Glomerular visceral epithelial cell (primary cell): Measurements from ENCODE around the gene ZNF44.
A peak's percentile ranks its signal among the peaks of the same experiment; 100 is the strongest.
"Not testable (repeated sequence)": the region's sequence is repeated elsewhere in the genome, so short reads cannot be mapped to it uniquely, and the experiment has no call there.

ENCODE experiments used
- DNase-seq: peaks from one replicate; pipeline ENCODE4 v3.0.0-alpha.2; 2016; ENCODE audit errors: extremely low spot score

Gene ZNF44

GRCh38 chr19:12294249-12295158 is at the start of gene ZNF44:
Gene ZNF44, minus strand, starts transcription at chr19:12294883. Its CDS starts 189 bp downstream, at chr19:12294694.
- DNase-seq: peak; percentile 92

GRCh38 chr19:12333162-12334159 is 38.8 kb upstream of the ZNF44 start, which contains the start of gene ZNF563:
Gene ZNF563, minus strand, starts transcription at chr19:12333633. Its CDS starts 151 bp downstream, at chr19:12333482.
- peak; percentile 40 for DNase-seq

DNA sequence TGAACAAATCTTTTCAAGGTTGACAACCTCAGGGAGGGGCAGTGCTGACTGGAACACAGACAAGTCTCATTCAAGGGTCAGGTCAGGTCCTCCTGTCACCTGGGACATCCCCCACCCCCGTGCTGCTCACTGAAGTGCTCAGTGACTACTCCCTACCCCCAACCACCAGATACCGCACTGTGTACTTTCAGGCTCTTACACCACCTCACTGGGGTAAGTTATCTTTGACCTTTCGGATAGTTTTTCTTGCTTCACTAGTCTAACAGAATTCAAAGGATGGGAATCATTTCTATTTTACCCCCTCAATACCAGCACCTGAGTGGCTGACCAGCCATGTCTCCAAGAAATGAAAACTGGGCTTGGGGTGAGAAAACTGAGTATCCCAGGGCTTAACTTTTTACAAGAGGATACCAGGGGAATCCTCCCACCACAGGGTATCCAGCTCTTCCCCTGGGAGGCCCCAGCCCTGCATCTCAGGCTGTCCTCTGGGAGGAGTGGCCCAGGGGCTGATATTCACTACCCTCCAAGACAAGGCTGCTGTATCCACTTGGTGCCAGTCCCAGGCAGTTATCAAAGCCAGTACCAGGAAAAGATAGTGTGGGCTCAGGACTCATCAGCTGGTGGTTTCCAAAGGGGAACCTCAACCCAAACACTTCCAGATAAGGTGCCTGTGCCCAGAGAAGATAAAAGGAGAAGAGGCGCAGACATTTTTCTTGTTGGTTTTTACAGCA is 36.7 kb upstream of the ZNF44 start:
- no peak for DNase-seq

- DNase-seq: no peak
These were observed 35.7 kb upstream of the ZNF44 start for GRCh38 chr19:12330340-12330739.

DNA sequence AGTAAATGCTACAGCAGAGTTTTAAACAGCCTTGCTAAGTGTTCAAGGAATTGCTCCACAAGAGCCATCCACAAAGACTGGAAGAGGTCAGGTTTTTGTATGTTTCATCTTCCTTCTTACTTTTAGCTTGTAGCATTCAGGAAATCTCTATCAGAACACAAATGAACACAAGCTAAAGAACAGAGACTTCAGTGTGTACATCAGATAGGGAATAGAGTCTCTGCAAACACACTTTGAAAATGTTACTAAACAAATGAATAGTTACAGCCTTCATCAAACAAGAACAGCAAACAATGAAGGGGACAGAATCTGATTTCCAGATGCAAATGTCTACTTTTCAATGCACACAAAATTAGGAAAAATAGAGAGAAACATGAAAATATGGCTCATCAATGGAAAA is 31.0 kb upstream of the ZNF44 start:
- DNase-seq: no peak

DNA sequence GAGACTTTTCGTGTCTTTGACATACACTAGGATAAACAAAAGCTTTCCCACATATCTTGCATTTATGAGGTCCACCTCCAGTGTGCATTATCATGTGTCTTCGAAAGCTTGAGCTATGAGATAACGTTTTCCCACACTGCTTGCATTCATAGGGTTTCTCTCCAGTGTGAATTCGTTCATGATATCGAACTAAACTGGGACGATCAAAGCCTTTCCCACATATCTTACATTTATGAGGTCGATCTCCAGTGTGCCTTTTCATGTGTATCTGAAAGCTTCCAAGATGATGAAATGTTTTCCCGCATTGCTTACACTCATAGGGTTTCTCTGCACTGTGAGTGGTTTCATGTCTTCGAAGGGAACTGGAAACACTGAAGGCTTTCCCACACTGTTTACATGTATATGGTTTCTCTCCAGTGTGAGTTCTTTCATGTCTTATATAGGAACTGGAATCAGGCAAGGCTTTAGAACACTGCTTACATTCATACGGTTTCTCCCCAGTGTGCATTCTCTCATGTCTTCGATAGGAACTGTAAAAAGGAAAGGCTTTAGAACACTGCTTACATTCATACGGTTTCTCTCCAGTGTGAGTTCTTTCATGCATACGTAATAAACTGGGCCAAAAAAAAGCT is 24.2 kb upstream of the ZNF44 start:
- no peak for DNase-seq

- DNase-seq: no peak
These were observed 19.9 kb upstream of the ZNF44 start for GRCh38 chr19:12314553-12314952.

DNA sequence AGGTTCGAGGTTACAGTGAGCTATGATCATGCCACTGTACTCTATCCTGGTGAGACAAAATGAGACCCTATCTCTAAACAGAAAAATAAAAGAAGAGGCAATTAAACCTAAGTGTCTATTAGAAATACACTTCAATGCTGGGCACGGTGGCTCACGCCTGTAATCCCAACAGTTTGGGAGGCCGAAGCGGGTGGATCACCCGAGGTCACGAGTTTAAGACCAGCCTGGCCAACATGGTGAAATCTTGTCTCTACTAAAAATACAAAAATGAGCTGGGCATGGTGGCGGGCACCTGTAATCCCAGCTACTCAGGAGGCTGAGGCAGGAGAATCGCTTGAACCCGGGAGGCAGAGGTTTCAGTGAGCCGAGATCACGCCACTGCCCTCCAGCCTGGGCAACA is 14.2 kb upstream of the ZNF44 start:
- not testable (repeated sequence) for DNase-seq

DNA sequence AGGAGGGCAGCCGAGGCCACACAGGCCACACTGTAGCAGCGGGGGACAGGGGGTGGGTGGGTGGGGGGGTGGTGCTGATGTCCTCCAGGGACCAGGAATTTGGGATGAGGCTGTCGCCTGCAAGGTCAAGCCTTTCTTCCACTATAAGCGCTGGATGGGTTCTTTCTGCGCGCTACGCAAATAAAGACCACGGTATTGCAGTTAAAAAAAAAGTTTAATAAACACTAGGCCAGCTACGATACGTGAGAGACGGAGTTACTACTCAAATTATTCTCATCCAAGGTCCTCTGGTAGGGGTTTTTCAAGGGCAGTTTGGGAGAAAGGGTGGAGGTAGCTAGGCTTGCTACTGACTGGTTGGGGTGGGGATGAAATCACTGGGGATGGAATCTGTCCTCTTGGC is 508 bp upstream of the ZNF44 start:
- no peak for DNase-seq

DNA sequence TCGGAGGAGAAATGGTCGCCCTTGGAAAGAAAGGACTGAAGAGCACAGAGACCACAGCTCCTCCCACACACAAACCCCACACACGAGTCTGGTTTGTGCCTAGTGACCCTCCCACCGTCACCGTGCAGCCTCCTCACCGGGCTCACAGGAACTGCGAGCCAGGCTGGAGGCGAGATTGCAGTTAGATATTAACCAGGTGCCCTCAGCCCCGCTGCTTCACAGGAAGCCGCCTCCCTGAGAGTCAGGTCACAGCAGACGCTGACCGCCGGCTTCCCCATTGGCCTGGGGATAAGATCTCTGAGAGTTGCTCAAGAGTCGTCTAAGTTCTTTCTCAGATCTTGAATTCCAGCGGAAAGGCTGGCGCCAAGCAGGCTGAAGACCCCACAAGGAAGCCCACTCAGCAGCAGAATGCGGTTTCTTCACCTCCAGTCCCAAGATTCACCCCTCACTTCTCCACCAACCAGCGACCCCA is 870 bp downstream of the ZNF44 start:
- peak; percentile 93 for DNase-seq

- DNase-seq: no peak
These were observed 5.0 kb downstream of the ZNF44 start for GRCh38 chr19:12289790-12290065.

- DNase-seq: no peak
These were observed 6.7 kb downstream of the ZNF44 start for GRCh38 chr19:12287958-12288500.

DNA sequence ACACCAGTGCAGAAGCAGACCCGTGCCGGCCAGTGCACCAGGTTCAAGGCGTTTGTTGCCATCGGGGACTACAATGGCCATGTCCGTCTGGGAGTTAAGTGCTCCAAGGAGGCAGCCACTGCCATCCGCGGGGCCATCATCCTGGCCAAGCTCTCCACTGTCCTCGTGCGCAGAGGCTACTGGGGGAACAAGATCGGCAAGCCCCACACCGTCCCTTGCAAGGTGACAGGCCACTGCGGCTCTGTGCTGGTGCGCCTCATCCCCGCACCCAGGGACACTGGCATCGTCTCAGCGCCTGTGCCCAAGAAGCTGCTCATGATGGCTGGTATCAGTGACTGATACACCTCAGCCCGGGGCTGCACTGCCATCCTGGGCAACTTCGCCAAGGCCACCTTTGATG is 10.1 kb downstream of the ZNF44 start:
- no peak for DNase-seq

- no peak for DNase-seq
These were observed 10.5 kb downstream of the ZNF44 start for GRCh38 chr19:12284226-12284625.

GRCh38 chr19:12278713-12279112 is 16.0 kb downstream of the ZNF44 start:
- DNase-seq: no peak

- no peak for DNase-seq
These were observed 21.4 kb downstream of the ZNF44 start for GRCh38 chr19:12272980-12273901.

DNA sequence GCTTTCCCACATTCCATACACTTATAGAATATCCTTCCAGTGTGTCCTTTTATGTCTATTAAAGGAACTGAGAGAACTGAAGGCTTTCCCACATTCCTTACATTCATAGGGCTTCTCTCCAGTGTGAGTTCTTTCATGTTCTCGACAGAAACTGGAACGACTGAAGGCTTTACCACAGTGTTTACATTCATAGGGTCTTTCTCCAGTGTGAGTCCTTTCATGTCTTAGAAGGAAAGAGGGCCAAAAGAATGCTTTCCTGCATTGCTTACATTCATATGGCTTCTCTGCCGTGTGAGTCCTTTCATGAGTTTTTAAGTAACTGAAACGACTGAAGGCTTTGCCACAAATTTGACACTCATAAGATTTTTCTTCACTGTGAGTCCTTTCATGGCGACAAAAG is 22.3 kb downstream of the ZNF44 start:
- no peak for DNase-seq

DNA sequence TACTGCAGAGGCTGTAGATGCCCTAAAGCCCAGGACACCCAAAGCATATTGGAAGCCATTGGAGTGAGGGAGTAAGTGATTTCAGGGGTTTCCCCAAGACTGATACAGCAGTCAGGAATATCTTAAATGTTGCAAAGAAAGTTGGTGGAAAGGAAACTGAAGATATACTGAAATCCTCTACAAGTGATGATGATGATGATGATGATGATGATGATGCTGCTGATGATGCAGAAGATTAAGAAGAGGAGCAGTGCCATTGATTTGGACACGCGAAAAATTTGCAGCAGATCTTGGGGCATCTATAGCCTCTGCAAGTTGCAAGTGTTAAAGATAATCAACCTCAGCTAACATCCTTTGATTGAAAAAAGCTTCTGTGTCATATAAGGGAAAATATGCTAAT is 23.8 kb downstream of the ZNF44 start:
- DNase-seq: no peak

- no peak for DNase-seq
These were observed 28.6 kb downstream of the ZNF44 start for GRCh38 chr19:12265921-12266704.
